CD4-positive, alpha-beta T cell treated with Interleukin-15 for 1 hour (primary cell): ENCODE data around the gene UMODL1.
A peak's percentile ranks its signal among the peaks of the same experiment; 100 is the strongest.
"Not testable (repeated sequence)": the region's sequence is repeated elsewhere in the genome, so short reads cannot be mapped to it uniquely, and the experiment has no call there.

Experiments
- DNase-seq: peaks from one replicate; pipeline ENCODE4 v3.0.0-alpha.2; 2020

The UMODL1 gene

GRCh38 chr21:42060166-42060565 lies 11.0 kb upstream of the UMODL1 start:
- no peak for DNase-seq

- DNase-seq = peak; percentile 74
Measured at GRCh38 chr21:42061195-42061985, 9.7 kb upstream of the UMODL1 start.

GRCh38 chr21:42061986-42062235 lies 9.2 kb upstream of the UMODL1 start:
- no peak for DNase-seq

DNA sequence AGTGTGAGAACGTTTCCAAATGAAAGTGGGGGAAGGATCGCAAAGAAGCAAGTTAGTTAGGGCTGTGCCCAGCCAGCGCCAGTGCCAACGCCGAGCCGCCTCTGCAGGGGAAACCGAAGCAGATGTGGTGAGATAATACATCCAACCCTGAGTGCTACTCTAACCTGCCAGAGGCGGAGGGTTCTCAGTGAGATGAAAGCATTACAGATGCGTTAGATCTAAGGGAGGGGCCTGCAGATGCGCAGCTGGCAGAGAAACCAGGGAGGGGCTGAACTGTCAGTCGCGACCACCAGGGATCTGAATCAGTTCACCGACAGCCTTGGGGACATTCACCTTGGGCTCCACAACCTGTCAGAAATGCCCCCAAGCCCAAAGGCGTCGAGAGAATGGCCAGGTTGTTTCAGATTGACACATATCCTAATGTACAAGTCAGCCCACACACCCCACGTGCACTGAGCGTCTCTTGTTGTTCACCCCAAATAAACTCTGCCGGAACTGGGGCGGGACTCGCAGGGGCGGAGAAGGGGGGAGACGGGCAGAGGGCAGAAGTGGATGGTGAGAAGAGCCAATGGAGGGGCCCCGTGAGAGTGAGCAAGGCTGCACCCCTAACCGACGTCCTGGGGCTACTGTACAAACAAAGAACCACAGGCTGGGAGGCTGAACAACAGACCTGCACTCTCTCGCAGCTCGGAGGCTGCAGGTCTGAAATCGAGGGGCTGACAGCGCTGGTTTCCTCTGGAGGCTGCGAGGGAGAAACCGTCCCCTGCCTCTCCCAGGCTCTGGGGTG lies 8.7 kb upstream of the UMODL1 start:
- peak; percentile 92 for DNase-seq

- DNase-seq = peak; percentile 47
Measured at GRCh38 chr21:42063191-42063570, 7.9 kb upstream of the UMODL1 start.

DNA sequence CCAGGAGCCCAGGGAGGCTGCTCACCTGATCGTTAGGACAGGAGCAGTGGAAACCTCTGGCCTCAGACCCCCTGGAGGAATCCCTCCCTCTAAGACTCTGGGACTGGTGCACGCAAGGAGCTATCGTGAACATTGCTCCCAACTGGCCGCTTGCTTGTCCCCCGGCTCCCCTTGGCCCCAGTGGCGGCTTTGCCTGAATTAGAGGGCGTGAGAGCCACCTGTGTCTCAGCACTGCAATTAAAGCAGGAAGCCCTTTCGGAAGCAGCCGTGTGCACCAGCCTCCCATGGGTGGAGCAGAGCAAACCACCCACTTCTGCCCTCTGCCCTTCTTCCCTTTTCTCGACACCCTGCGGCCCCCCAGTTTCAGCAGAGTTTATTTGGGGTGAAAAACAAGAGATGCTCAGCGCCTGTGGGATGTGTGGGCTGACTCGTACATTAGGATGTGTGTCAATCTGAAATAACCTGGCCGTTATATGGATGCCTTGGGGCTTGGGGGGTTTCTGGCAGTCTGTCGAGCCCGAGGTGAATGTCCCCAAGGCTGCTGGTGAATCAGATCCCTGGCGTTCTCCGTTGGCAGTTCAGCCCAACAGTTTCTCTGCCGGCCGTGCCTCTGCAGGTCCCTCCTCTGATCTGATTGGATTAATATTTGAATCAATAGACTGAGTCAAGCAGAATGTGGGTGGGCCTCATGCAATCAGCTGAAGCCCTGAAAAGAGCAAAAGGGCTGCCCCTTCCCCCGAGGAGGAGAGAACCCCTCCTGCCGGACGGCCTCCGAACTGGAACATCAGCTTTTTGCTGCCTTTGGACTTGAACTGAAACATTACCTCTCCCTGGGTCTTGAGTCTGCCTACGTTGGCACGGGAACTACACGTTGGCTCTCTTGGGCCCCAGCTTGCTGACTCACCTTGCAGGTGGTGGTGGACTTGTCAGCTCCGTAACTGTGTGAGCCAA lies 7.3 kb upstream of the UMODL1 start:
- DNase-seq = peak; percentile 74

GRCh38 chr21:42066521-42066920 lies 4.6 kb upstream of the UMODL1 start:
- no peak for DNase-seq

GRCh38 chr21:42067531-42068255 lies 3.4 kb upstream of the UMODL1 start:
- no peak for DNase-seq

- no peak for DNase-seq
Measured at GRCh38 chr21:42068256-42068545, 2.9 kb upstream of the UMODL1 start.

GRCh38 chr21:42068592-42068991 lies 2.5 kb upstream of the UMODL1 start:
- no peak for DNase-seq

GRCh38 chr21:42069327-42069726 lies 1.8 kb upstream of the UMODL1 start:
- DNase-seq = no peak

DNA sequence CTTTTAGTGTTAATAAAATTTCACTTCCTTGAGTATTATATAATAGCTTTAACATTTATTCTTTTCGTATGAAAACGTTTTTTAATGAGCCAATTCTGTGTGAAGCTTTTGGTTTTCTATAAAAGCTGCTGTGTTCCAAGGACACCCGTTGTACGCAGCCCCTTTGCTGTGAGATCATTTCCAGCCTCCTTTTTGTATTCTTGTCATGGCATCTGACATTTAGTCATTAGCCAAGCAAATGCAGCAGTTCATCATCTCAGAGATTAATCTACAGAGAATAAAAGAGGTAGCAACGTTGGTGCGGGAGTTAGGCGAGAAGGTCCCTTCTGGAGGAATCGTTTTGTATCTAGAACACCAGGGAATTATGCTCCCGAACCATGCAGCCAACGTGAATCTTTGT lies 1.3 kb upstream of the UMODL1 start:
- no peak for DNase-seq

- no peak for DNase-seq
Measured at GRCh38 chr21:42073145-42074099, 2.3 kb downstream of the UMODL1 start.

GRCh38 chr21:42075686-42076471 lies 4.8 kb downstream of the UMODL1 start:
- no peak for DNase-seq

- not testable (repeated sequence) for DNase-seq
Measured at GRCh38 chr21:42077685-42078238, 6.6 kb downstream of the UMODL1 start.

- not testable (repeated sequence) for DNase-seq
Measured at GRCh38 chr21:42078247-42079007, 7.3 kb downstream of the UMODL1 start.

DNA sequence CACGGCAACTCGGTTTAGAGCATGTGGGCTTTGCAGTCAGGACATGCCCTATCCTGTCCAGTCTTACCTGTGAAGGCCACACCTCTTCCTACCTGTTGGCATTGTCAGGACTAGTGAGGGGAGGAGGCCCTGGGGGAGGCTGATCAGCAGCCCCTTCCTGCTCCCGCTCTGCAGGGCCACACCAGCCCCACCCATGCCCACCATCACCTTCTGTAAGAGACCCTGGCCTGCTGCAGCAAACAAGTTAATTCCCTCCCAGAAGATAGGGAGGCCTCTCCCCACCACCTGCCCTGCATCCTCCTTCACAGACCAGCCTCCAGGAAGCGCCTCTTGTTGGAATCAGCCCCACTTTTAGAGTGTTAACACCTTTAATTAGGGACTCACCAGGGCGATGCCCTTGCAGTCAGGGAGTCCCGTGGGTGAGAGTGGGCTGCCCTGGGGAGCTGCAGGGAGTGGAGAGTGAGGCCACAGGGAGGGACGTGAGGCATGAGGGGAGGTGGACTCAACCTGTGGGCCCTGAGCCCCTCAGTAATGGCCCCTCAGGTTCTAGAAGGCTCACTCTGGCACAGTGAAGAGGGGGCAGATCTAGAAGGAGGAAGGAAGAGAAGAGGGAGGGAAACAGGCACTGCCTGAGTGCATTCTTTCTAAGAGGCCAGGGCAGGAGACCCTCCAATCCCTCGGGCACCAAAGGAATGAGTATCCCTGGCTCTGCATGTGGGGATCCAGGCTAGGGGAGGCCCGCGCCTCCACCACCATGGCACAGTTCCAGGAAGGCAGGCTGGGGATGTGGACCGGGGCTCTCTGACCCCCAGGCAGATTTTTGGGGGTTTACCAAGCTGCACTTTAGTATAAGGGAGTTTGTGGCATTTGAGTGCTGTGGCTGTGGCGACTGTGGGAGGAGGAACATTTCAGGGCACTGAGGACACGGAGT lies 8.2 kb downstream of the UMODL1 start:
- DNase-seq = no peak

DNA sequence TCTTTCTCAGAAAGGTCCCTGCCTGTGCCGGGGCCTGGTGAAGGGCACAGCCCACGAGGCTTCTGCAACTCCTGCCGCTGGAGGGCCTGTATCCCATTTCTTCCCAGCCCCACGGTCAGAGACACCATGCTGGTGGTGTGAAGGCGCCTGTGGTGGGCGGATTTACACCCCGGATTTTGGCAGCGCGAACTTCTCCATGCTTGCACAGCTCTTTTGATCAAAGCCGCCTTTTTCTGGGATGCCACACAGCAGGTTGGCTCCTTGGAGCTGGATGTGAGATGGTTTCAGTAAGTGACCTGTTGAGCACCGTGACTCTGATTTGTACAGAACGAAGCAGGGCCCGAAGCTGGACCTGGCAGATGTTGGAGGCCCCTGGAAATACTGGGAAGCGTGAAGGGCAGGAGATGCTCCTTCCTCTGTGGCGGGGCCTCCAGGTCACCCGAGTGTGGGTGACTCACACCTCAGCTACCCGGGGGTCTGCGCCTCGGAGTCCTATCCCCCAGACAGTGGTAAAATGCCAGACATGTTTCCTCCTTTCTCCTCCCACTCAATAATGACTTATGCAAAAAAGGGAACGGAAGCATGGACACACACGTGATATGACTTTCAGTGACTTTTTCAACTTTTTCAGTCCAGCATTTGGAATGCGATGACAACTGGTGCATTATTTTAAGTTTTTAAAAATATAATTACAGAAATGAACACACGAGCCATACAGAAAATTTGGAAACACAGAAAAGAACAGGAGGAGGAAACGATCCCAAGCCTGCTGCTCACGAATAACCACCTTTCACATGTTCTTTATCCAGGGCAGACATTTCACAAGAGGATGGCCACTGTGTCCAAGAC lies 9.0 kb downstream of the UMODL1 start:
- DNase-seq = peak; percentile 34
